ENCODE measurements around the gene SH3GL1. TPM values are rescaled to one million over a fixed set of nuclear protein-coding genes. Genes with fewer than 3 reads are reported as not detected.

Gene SH3GL1
- total and polyA plus RNA-seq, 8 donors, result 25.9 to 34.2 (median 27.6) TPM

- ATAC-seq (peak; percentile 81 to 90 (median 83)), FAIRE-seq (peak; percentile 98)
These were observed 57.6 kb downstream of the SH3GL1 start for GRCh38 chr19:4342615-4343369.

GRCh38 chr19:4342314-4342614 is 58.1 kb downstream of the SH3GL1 start:
- intact Hi-C loops (cut with DNase I), result no loop called here
- H3K27me3 ChIP-seq, result no peaks in the 10 kb centered on the region
- TF ChIP-seq CTCF (IDR thresholded peaks at IDR 0.05), result no peak
- peak overlapping the region; percentile 74 to 95 (median 87) for H3K27ac ChIP-seq
- H3K9me3 ChIP-seq, result no peaks in the 10 kb centered on the region
- no peaks in the 10 kb centered on the region for H3K36me3 ChIP-seq
- H3K4me3 ChIP-seq, result peak overlapping the region in 3 of 4 donors; percentile 10 to 70 (median 63)
- peak in 3 of 4 donors; percentile 2 to 4 (median 3) for ATAC-seq
- no peak for FAIRE-seq
- 5 to 6% methylated on average over 10 of the region's 10 CpGs for WGBS, 2 donors
- peaks cover 6 to 22% (median 13%) of the 10 kb centered on the region in 3 donors for H3K4me1 ChIP-seq
- DNase-seq, result no peak

More at GRCh38 chr19:4342615-4343369, 57.6 kb downstream of the SH3GL1 start:
- intact Hi-C loops (cut with DNase I), result no loop called here
- H3K27me3 ChIP-seq, result no peaks in the 10 kb centered on the region
- peak overlapping the region; percentile 53 to 70 (median 65) for H3K4me3 ChIP-seq
- peaks cover 6 to 22% (median 13%) of the 10 kb centered on the region in 3 donors for H3K4me1 ChIP-seq
- peak overlapping the region; percentile 87 to 95 (median 89) for H3K27ac ChIP-seq
- TF ChIP-seq CTCF (IDR thresholded peaks at IDR 0.05), result no peak
- WGBS, 2 donors, result 0% methylated on average over 39 of the region's 39 CpGs
- H3K9me3 ChIP-seq, result no peaks in the 10 kb centered on the region
- peak; percentile 90 to 98 (median 96) for DNase-seq
- no peaks in the 10 kb centered on the region for H3K36me3 ChIP-seq

- H3K4me3 ChIP-seq, result peak within 1 kb of the TSS; percentile 16 to 55 (median 36)
- H3K27ac ChIP-seq, result peak within 1 kb of the TSS; percentile 43 to 83 (median 74)
- H3K27me3 ChIP-seq, result no peaks in the 10 kb centered on the region
- 22 to 29% methylated on average over 23 to 27 of the region's 27 CpGs for WGBS, 2 donors
- no peak for TF ChIP-seq CTCF (IDR thresholded peaks at IDR 0.05)
- H3K4me1 ChIP-seq, result peaks cover 0 to 13% (median 11%) of the 10 kb centered on the region in 3 donors
- peak; percentile 71 to 88 (median 80) for DNase-seq
- ATAC-seq, result peak; percentile 21 to 51 (median 42)
- H3K36me3 ChIP-seq, result no peaks in the 10 kb centered on the region
- H3K9me3 ChIP-seq, result no peaks in the 10 kb centered on the region
- FAIRE-seq, result no peak
- intact Hi-C loops (cut with DNase I), result no loop called here
These were observed 61.6 kb downstream of the SH3GL1 start, which contains the start of gene STAP2 for GRCh38 chr19:4338441-4339355. STAP2 (minus strand) TSS chr19:4338827; CDS start chr19:4338753, 74 bp downstream.

- ATAC-seq (peak in 3 of 4 donors; percentile 3 to 5 (median 4)), DNase-seq (no peak), FAIRE-seq (no peak)
- no peak for TF ChIP-seq CTCF (IDR thresholded peaks at IDR 0.05)
- Histone ChIP-seq H3K4me3 (peak overlapping the region; percentile 16 to 55 (median 36)), H3K27me3 (no peaks in the 10 kb centered on the region), H3K36me3 (no peaks in the 10 kb centered on the region), H3K4me1 (peaks cover 0 to 13% (median 11%) of the 10 kb centered on the region in 3 donors), H3K27ac (peak overlapping the region; percentile 43 to 83 (median 74)), H3K9me3 (no peaks in the 10 kb centered on the region)
- 7% methylated on average over 14 of the region's 14 CpGs for WGBS, 2 donors
- intact Hi-C loops (cut with DNase I), result no loop called here
These were observed 62.4 kb downstream of the SH3GL1 start for GRCh38 chr19:4337906-4338440.

All from pancreas (tissue), 10 donors.